Neural cell (in vitro differentiated cells): ENCODE data around the gene FAM184A. TPM values are rescaled to one million over a fixed set of nuclear protein-coding genes. Genes with fewer than 3 reads are reported as not detected.

Experiments
- H2AFZ ChIP-seq: fragments of 200-600, 300-800 bp; sonication (generic), shearing (Covaris generic); 2 replicates; pipeline ENCODE4 v1.6.0; 2014; ENCODE audit warnings: low read depth, mild to moderate bottlenecking, antibody characterized with exemption, low read length, moderate library complexity
- H3F3A ChIP-seq: fragments of 200-600 bp; shearing (Covaris generic); 2 replicates; pipeline ENCODE4 v1.6.1; 2016; ENCODE audit warnings: mild to moderate bottlenecking, moderate library complexity, mixed read lengths, antibody characterized with exemption, low read length; ENCODE audit not compliant: insufficient read depth, poor library complexity, severe bottlenecking
- H3K27ac ChIP-seq: fragments of 200-600, 300-800 bp; sonication (generic), shearing (Covaris generic); 2 replicates; pipeline ENCODE4 v1.5.1; 2014; ENCODE audit warnings: mild to moderate bottlenecking, low read length, moderate library complexity
- H3K27me3 ChIP-seq: fragments of 300-800, 200-600 bp; sonication (generic), shearing (Covaris generic); 2 replicates; pipeline ENCODE4 v1.6.0; 2014; ENCODE audit warnings: mild to moderate bottlenecking, low read depth, low read length, moderate library complexity; ENCODE audit not compliant: insufficient read depth
- H3K36me3 ChIP-seq: fragments of 300-800, 200-600 bp; sonication (generic), shearing (Covaris generic); 2 replicates; pipeline ENCODE4 v1.5.1; 2014; ENCODE audit warnings: mild to moderate bottlenecking, antibody characterized with exemption, low read length, moderate library complexity; ENCODE audit not compliant: insufficient read depth
- H3K4me2 ChIP-seq: fragments of 300-800, 200-600 bp; sonication (generic), shearing (Covaris generic); 2 replicates; pipeline ENCODE4 v1.6.0; 2014; ENCODE audit warnings: mild to moderate bottlenecking, low read length
- H3K4me3 ChIP-seq: fragments of 300-800, 200-600 bp; sonication (generic), shearing (Covaris generic); 2 replicates; pipeline ENCODE4 v1.5.1; 2014; ENCODE audit warnings: mild to moderate bottlenecking, low read length, moderate library complexity
- H3K79me2 ChIP-seq: fragments of 200-600 bp; shearing (Covaris generic); replicated peaks from 2 replicates; pipeline ENCODE4 v1.6.0; 2014; ENCODE audit warnings: mild to moderate bottlenecking, low read length, moderate library complexity; ENCODE audit not compliant: insufficient read depth
- H3K9ac ChIP-seq: fragments of 300-800, 200-600 bp; sonication (generic), shearing (Covaris generic); 2 replicates; pipeline ENCODE4 v1.6.1; 2016; ENCODE audit warnings: mild to moderate bottlenecking, low read length, mixed read lengths
- H3K9me2 ChIP-seq: fragments of 200-600 bp; shearing (Covaris generic); 2 replicates; pipeline ENCODE4 v1.6.1; 2016; ENCODE audit warnings: mild to moderate bottlenecking, low read length, mixed read lengths; ENCODE audit not compliant: insufficient read depth
- H3K9me3 ChIP-seq: fragments of 200-600, 300-800 bp; sonication (generic), shearing (Covaris generic); 2 replicates; pipeline ENCODE4 v1.6.1; 2016; ENCODE audit warnings: mild to moderate bottlenecking, mixed run types, low read length, moderate library complexity, mixed read lengths
- H4K20me1 ChIP-seq: fragments of 200-600 bp; shearing (Covaris generic); 2 replicates; pipeline ENCODE4 v1.6.1; 2016; ENCODE audit warnings: mild to moderate bottlenecking, mixed run types; ENCODE audit not compliant: insufficient read depth
- CTCF ChIP-seq: fragments of 450-650 bp; IDR thresholded peaks from 2 replicates; pipeline ENCODE4 v1.5.1; 2014; ENCODE audit warnings: antibody characterized with exemption, mild to moderate bottlenecking, moderate library complexity; ENCODE audit not compliant: poor library complexity, severe bottlenecking
- EP300 ChIP-seq: fragments of 450-650 bp; conservative IDR thresholded peaks from 2 replicates; pipeline ENCODE4 v1.6.1; 2014; ENCODE audit warnings: antibody characterized with exemption, mild to moderate bottlenecking, moderate library complexity; ENCODE audit not compliant: poor library complexity, severe bottlenecking
- EZH2 ChIP-seq: fragments of 200-600, 300-800 bp; shearing (Covaris generic), sonication (generic); IDR thresholded peaks from 2 replicates; pipeline ENCODE4 v1.6.1; 2014; ENCODE audit warnings: antibody characterized with exemption, low read length, borderline replicate concordance, mild to moderate bottlenecking; ENCODE audit not compliant: insufficient read depth, poor library complexity, severe bottlenecking
- MXI1 ChIP-seq: fragments of 450-650 bp; conservative IDR thresholded peaks from 2 replicates; pipeline ENCODE4 v1.6.1; 2014; ENCODE audit warnings: antibody characterized with exemption, mild to moderate bottlenecking; ENCODE audit not compliant: poor library complexity, severe bottlenecking
- POLR2AphosphoS5 ChIP-seq: IDR thresholded peaks from 2 replicates; pipeline ENCODE4 v1.6.1; 2012
- RAD21 ChIP-seq: fragments of 450-650 bp; conservative IDR thresholded peaks from 2 replicates; pipeline ENCODE4 v1.6.1; 2014; ENCODE audit warnings: antibody characterized with exemption, mild to moderate bottlenecking, moderate library complexity
- REST ChIP-seq: IDR thresholded peaks from 2 replicates; pipeline ENCODE4 v1.6.1; 2012; ENCODE audit warnings: borderline replicate concordance
- SMC3 ChIP-seq: fragments of 450-650 bp; conservative IDR thresholded peaks from 2 replicates; pipeline ENCODE4 v1.6.1; 2014; ENCODE audit warnings: antibody characterized with exemption, mild to moderate bottlenecking, moderate library complexity; ENCODE audit not compliant: poor library complexity
- TAF1 ChIP-seq: IDR thresholded peaks from 2 replicates; pipeline ENCODE4 v1.6.1; 2012; ENCODE audit warnings: low read depth
- polyA plus RNA-seq: library from polyadenylated mRNA; depleted of rRNA; stranded (reverse); fragments of >200 nt; gene quantifications from 2 replicates; pipeline ENCODE4 v1.2.3, GENCODE V29; 2014

FAM184A gene
- polyA plus RNA-seq, 1 donor from 2014 or later: 47.5 TPM

GRCh38 chr6:119076576-119077390, 1.7 kb downstream of the FAM184A start:
- Histone ChIP-seq H3K4me2 (peak overlapping the region; percentile 63), H3K9me2 (no peaks in the 10 kb centered on the region), H4K20me1 (no peaks in the 10 kb centered on the region), H3K79me2 (no peaks in the 10 kb centered on the region), H3K27ac (no peak overlapping the region), H2AFZ (no peak overlapping the region), H3K4me3 (peak overlapping the region; percentile 85), H3K9me3 (no peaks in the 10 kb centered on the region), H3K27me3 (no peaks in the 10 kb centered on the region), H3K9ac (no peak overlapping the region), H3K36me3 (no peaks in the 10 kb centered on the region), H3F3A (no peaks in the 10 kb centered on the region)
- TF ChIP-seq TAF1 (no peak), REST (no peak), SMC3 (no peak), EP300 (no peak), CTCF (no peak), EZH2 (no peak), MXI1 (no peak), RAD21 (no peak), POLR2AphosphoS5 (no peak)

- Histone ChIP-seq H3K4me3 (peak overlapping the region; percentile 85), H3K9me2 (no peaks in the 10 kb centered on the region)
These were observed 2.3 kb downstream of the FAM184A start for GRCh38 chr6:119076173-119076572.

More at GRCh38 chr6:119076173-119076572, 2.3 kb downstream of the FAM184A start:
- Histone ChIP-seq H4K20me1 (no peaks in the 10 kb centered on the region), H3K27ac (no peak overlapping the region), H3K27me3 (no peaks in the 10 kb centered on the region), H3K4me2 (peak overlapping the region; percentile 11), H3F3A (no peaks in the 10 kb centered on the region), H3K9me3 (no peaks in the 10 kb centered on the region), H2AFZ (no peak overlapping the region), H3K9ac (no peak overlapping the region), H3K79me2 (no peaks in the 10 kb centered on the region), H3K36me3 (no peaks in the 10 kb centered on the region)
- TF ChIP-seq RAD21: no peak
- TF ChIP-seq TAF1: no peak
